ENCODE results near the gene CD96. TPM values are rescaled to one million over a fixed set of nuclear protein-coding genes. Genes with fewer than 3 reads are reported as not detected.

Gene CD96
- total RNA-seq, 2 donors from 2014 or later: 5.1 to 13.7 TPM

- no peaks in the 10 kb centered on the region for H3K36me3 ChIP-seq
- no peaks in the 10 kb centered on the region for H3K9me3 ChIP-seq
- no peaks in the 10 kb centered on the region for H3K4me1 ChIP-seq (ENCODE audit: control insufficient read depth in 1 of 2, low read depth in 2 of 2)
- H3K4me3 ChIP-seq: no peak overlapping the region
- no peak for TF ChIP-seq CTCF (IDR thresholded peaks at IDR 0.05)
- H3K27me3 ChIP-seq (replicated peaks; ENCODE audit: insufficient read depth): no peaks in the 10 kb centered on the region
- DNase-seq (ENCODE audit: low spot score) (no peak), ATAC-seq (ENCODE audit: insufficient number of reproducible peaks, low FRiP score, low read depth) (no peak)
- H3K27ac ChIP-seq: no peak overlapping the region
Measured at GRCh38 chr3:111639316-111639715, 97.3 kb downstream of the CD96 start.

- TF ChIP-seq CTCF (IDR thresholded peaks at IDR 0.05): no peak
- no peak for DNase-seq (ENCODE audit: low spot score)
- no peak overlapping the region for H3K27ac ChIP-seq
- no peak overlapping the region for H3K4me3 ChIP-seq
- H3K27me3 ChIP-seq (replicated peaks; ENCODE audit: insufficient read depth): no peaks in the 10 kb centered on the region
- no peak for ATAC-seq (ENCODE audit: insufficient number of reproducible peaks, low FRiP score, low read depth)
- no peaks in the 10 kb centered on the region for H3K36me3 ChIP-seq
- H3K9me3 ChIP-seq: no peaks in the 10 kb centered on the region
- no peaks in the 10 kb centered on the region for H3K4me1 ChIP-seq (ENCODE audit: control insufficient read depth in 1 of 2, low read depth in 2 of 2)
Measured at GRCh38 chr3:111648991-111649579, 107.1 kb downstream of the CD96 start.

GRCh38 chr3:111650378-111651275, 108.6 kb downstream of the CD96 start:
- H3K36me3 ChIP-seq: no peaks in the 10 kb centered on the region
- DNase-seq (ENCODE audit: low spot score) (no peak), ATAC-seq (ENCODE audit: insufficient number of reproducible peaks, low FRiP score, low read depth) (no peak)
- H3K27ac ChIP-seq: no peak overlapping the region
- H3K27me3 ChIP-seq (replicated peaks; ENCODE audit: insufficient read depth): no peaks in the 10 kb centered on the region
- H3K9me3 ChIP-seq: no peaks in the 10 kb centered on the region
- no peak for TF ChIP-seq CTCF (IDR thresholded peaks at IDR 0.05)
- no peaks in the 10 kb centered on the region for H3K4me1 ChIP-seq (ENCODE audit: control insufficient read depth in 1 of 2, low read depth in 2 of 2)
- no peak overlapping the region for H3K4me3 ChIP-seq

- TF ChIP-seq CTCF (IDR thresholded peaks at IDR 0.05): no peak
- no peaks in the 10 kb centered on the region for H3K9me3 ChIP-seq
- ATAC-seq (ENCODE audit: insufficient number of reproducible peaks, low FRiP score, low read depth): no peak
Measured at GRCh38 chr3:111652492-111653180, 110.6 kb downstream of the CD96 start.

GRCh38 chr3:111653766-111654165, 111.8 kb downstream of the CD96 start:
- H3K27me3 ChIP-seq (replicated peaks; ENCODE audit: insufficient read depth): no peaks in the 10 kb centered on the region
- no peak for TF ChIP-seq CTCF (IDR thresholded peaks at IDR 0.05)
- no peaks in the 10 kb centered on the region for H3K36me3 ChIP-seq
- H3K4me1 ChIP-seq (ENCODE audit: control insufficient read depth in 1 of 2, low read depth in 2 of 2): no peaks in the 10 kb centered on the region
- H3K9me3 ChIP-seq: no peaks in the 10 kb centered on the region
- ATAC-seq (ENCODE audit: insufficient number of reproducible peaks, low FRiP score, low read depth) (no peak), DNase-seq (ENCODE audit: low spot score) (no peak)
- no peak overlapping the region for H3K4me3 ChIP-seq
- no peak overlapping the region for H3K27ac ChIP-seq

More at GRCh38 chr3:111652492-111653180, 110.6 kb downstream of the CD96 start:
- H3K4me3 ChIP-seq: no peak overlapping the region
- H3K27ac ChIP-seq: no peak overlapping the region
- H3K4me1 ChIP-seq (ENCODE audit: control insufficient read depth in 1 of 2, low read depth in 2 of 2): no peaks in the 10 kb centered on the region
- no peaks in the 10 kb centered on the region for H3K27me3 ChIP-seq (replicated peaks; ENCODE audit: insufficient read depth)
- no peak for DNase-seq (ENCODE audit: low spot score)
- H3K36me3 ChIP-seq: no peaks in the 10 kb centered on the region

Measured in thoracic aorta (tissue), 2 donors.